ENCODE data around the gene HABP4. TPM values are rescaled to one million over a fixed set of nuclear protein-coding genes. Genes with fewer than 3 reads are reported as not detected.

The HABP4 gene
- total RNA-seq, 2 donors from 2014 or later = 3.0 to 11.5 TPM

DNA sequence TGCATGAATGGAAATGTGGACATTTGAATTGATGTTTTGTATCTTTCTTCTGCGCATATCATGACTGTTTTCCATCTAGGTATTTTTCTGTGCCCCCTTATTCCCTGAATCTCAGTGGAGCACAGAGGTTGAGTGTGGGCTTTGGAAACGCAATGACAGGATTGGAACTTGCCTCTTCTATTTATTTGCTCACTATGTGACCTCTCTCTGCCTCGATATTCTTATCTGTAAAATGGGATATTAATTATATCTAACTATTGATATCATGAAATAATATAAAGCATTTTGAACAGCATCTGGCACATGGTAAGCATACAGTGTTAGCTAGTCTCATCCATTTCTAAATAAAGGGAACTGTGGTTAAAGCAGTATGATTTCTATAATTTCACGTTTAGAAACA lies 26.0 kb downstream of the HABP4 start:
- H3K9me3 Mint-ChIP-seq = no peaks in the 10 kb centered on the region
- no peaks in the 10 kb centered on the region for H3K36me3 Mint-ChIP-seq
- DNase-seq (ENCODE audit: low spot score) (no peak), ATAC-seq (no peak)
- peaks cover 0 to 10% of the 10 kb centered on the region in 2 donors for H3K4me1 Mint-ChIP-seq (ENCODE audit: low read depth in 2 of 2)
- peak overlapping the region in 1 of 2 donors; percentile 98 for H3K27ac Mint-ChIP-seq
- peak overlapping the region; percentile 55 for H3K4me3 Mint-ChIP-seq
- H3K27me3 Mint-ChIP-seq = no peaks in the 10 kb centered on the region

DNA sequence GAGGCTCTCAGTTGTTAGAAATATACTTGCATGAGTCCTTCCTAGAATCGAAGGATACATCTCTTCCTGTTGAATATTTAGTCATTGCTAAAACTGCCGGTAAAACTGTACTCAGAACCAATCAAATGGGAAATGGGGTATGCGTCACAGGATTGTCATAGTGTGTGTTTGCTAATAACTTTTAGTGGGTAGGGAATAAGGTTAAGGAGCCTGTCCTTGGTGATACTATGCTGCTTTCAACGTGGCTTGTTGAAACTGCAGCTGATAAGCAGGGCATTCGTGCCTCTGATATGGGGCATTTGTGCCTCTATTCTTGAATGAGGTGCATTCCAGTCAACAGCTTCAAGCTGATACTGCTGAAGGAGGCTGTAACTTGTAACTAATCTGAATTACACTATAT lies 26.6 kb downstream of the HABP4 start:
- ATAC-seq (peak; percentile 56 to 84), DNase-seq (ENCODE audit: low spot score) (no peak)
- Mint-ChIP-seq H3K27ac (peak overlapping the region in 1 of 2 donors; percentile 98), H3K36me3 (no peaks in the 10 kb centered on the region), H3K9me3 (no peaks in the 10 kb centered on the region), H3K4me1 (ENCODE audit: low read depth in 2 of 2) (peaks cover 0 to 10% of the 10 kb centered on the region in 2 donors), H3K27me3 (no peaks in the 10 kb centered on the region), H3K4me3 (peak overlapping the region; percentile 55)

DNA sequence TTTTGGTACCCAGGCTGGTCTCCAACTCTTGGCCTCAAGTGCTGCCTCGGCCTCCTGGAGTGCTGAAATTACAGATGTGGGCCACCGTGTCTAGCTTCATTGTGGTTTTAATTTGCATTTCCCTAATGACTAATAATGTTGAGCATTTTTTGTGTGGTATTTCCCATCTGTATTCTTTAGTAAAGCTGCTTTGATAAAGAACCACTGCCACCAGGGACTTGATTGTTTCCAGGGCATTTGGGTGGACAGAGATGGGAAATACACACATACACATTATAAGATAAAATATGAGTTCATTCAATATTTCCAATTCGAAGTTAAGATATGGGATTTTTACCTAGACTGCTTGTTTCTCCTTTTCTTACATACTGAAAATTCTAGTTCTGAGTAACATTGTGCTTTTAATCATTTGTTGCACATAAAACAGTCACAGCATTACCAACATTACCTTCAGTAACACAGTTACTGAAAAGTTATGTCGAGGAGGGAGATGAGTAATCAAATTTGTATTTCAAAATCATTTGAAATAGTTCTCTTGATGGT lies 28.9 kb downstream of the HABP4 start:
- peak overlapping the region; percentile 41 to 98 for H3K27ac Mint-ChIP-seq
- DNase-seq (ENCODE audit: low spot score) (no peak), ATAC-seq (peak; percentile 67 to 77)
- H3K4me3 Mint-ChIP-seq = peak overlapping the region; percentile 86
- no peaks in the 10 kb centered on the region for H3K27me3 Mint-ChIP-seq
- peaks cover 2 to 10% of the 10 kb centered on the region in 2 donors for H3K4me1 Mint-ChIP-seq (ENCODE audit: low read depth in 2 of 2)
- H3K9me3 Mint-ChIP-seq = no peaks in the 10 kb centered on the region
- no peaks in the 10 kb centered on the region for H3K36me3 Mint-ChIP-seq

DNA sequence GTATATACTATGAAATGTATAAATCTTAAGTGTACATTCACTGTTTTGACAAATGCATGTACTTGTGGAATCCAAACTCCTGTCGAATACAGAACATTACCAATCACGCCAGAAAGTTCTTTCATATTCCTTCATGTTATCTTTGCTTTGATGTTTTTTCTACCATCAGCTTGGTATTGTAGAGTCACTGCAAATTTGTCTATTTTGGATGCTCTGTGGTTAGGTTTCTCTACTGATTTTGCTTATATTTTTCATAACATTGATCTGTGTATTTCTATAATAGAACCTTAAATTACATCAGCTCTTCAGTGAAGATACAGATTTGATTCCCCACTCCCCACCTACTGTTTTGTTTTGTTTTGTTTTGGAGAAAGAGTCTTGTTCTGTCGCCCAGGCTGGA lies 30.8 kb downstream of the HABP4 start:
- Mint-ChIP-seq H3K9me3 (no peaks in the 10 kb centered on the region), H3K27me3 (no peaks in the 10 kb centered on the region), H3K4me1 (ENCODE audit: low read depth in 2 of 2) (peaks cover 2 to 10% of the 10 kb centered on the region in 2 donors), H3K27ac (no peak overlapping the region), H3K36me3 (no peaks in the 10 kb centered on the region), H3K4me3 (no peak overlapping the region)
- ATAC-seq = no peak
- DNase-seq (ENCODE audit: low spot score) = no peak

DNA sequence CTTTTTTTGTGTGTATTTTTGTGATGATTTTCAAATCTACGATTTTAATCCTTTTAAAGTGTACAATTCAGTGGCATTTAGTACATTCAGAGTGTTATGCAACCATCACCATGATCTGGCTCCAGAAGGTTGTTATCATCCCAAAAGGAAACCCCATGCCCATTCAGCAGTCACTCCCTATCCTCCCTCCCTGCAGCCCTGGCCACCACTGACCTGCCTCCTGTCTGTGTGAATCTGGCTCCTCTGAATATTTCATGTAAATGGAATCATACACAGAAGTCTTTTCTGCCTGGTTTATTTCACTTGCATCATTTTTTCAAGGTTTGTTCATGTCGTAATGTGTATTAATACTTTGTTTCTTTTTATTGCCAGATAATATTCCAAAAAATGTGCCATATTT lies 32.5 kb downstream of the HABP4 start:
- Mint-ChIP-seq H3K4me1 (ENCODE audit: low read depth in 2 of 2) (peaks cover 2 to 10% of the 10 kb centered on the region in 2 donors), H3K9me3 (no peaks in the 10 kb centered on the region), H3K36me3 (no peaks in the 10 kb centered on the region), H3K27ac (no peak overlapping the region), H3K4me3 (no peak overlapping the region), H3K27me3 (no peaks in the 10 kb centered on the region)
- ATAC-seq = no peak
- no peak for DNase-seq (ENCODE audit: low spot score)

DNA sequence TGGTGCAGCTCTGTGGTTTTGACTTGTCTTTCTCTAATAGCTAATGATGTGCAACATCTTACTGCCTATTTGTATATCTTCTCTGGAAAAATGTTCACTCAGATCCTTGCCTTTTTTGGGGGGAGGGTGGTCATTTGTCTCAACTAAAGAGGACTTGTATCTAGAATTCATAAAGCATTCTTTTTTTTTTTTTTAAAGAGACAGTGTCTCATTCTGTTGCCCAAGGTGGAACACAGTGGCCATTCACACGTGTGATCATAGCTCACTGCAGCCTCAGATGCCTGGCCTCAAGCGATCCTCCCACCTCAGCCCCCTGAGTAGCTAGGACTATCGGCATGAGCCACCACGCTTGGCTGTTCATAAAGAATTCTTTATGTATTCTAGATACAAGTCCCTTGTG lies 33.2 kb downstream of the HABP4 start:
- Mint-ChIP-seq H3K36me3 (no peaks in the 10 kb centered on the region), H3K4me3 (no peak overlapping the region), H3K9me3 (no peaks in the 10 kb centered on the region), H3K4me1 (ENCODE audit: low read depth in 2 of 2) (peaks cover 2 to 9% of the 10 kb centered on the region in 2 donors), H3K27me3 (no peaks in the 10 kb centered on the region), H3K27ac (no peak overlapping the region)
- no peak for DNase-seq (ENCODE audit: low spot score)
- no peak for ATAC-seq

DNA sequence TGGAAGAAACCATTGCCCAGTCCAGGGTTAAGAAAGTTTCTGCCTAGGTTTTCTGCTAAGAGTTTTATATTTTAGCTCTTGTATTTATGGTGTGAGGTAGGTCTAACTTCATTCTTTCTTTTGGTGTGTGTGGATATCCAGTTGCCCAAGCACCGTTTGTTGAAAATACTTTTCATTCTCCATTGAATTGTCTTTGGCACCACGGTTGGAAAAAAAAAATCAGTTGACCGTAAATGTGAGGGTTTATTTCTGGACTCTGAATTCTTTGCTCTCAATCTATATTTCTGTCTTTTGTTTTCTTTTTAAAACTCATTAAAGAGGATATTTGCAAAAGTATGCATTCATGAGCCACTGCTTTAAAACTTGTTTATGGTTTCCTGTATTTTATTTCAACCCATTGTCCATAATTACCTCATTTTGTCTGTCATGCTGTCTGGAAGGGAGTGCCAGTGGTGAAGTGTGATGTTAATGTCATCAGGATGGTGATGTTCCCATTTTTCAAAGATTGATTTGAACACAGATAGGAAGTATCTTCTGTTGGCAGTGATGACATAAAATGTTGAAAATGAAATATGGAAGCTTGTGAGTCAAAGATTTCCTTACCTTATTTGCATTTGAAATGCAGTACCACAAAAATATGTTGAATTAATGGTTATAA lies 33.9 kb downstream of the HABP4 start:
- peaks cover 2 to 3% of the 10 kb centered on the region in 2 donors for H3K4me1 Mint-ChIP-seq (ENCODE audit: low read depth in 2 of 2)
- no peaks in the 10 kb centered on the region for H3K9me3 Mint-ChIP-seq
- H3K4me3 Mint-ChIP-seq = no peak overlapping the region
- H3K27me3 Mint-ChIP-seq = no peaks in the 10 kb centered on the region
- ATAC-seq = no peak
- H3K27ac Mint-ChIP-seq = no peak overlapping the region
- DNase-seq (ENCODE audit: low spot score) = no peak
- H3K36me3 Mint-ChIP-seq = no peaks in the 10 kb centered on the region

DNA sequence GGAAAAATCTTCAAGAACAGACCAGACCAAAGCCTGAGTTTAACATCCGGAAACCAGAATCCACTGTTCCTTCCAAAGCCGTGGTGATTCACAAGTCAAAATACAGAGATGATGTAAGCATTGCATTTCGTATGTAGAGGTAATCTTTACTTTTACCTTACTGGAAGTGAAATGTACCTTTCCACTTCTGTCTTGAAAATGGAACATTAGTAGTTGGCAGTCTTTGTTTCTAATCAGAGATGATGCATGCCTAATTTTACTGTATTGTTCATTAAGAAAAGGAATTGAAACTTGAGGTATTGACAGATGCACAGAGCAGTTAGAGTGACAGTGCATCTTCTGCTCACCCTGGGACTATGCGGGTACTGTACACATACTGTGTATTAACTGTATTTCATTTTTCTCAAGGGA lies 34.6 kb downstream of the HABP4 start:
- H3K27ac Mint-ChIP-seq = no peak overlapping the region

DNA sequence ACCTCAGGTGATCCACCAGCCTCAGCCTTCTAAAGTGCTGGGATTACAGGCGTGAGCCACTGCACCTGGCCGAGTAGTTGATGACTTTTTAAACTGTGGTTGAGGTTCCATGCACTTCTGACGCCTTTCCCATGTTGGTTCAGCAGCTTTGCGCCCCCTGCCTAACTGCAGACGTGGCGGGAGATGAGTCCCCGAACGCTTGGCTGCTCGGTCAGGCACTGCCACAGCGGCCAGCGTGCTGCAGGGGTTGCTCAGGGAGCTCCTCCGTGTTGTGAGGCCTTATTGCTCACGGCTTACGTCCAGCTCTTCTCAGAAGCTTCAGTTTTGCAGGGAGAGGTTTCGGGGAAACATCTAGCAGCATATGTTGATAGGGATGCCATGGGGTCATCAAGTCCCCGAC lies 35.3 kb downstream of the HABP4 start:
- no peak for ATAC-seq
- no peaks in the 10 kb centered on the region for H3K9me3 Mint-ChIP-seq

More for the DNA sequence above, 34.6 kb downstream of the HABP4 start:
- no peaks in the 10 kb centered on the region for H3K27me3 Mint-ChIP-seq
- H3K4me1 Mint-ChIP-seq (ENCODE audit: low read depth in 2 of 2) = peaks cover 0 to 2% of the 10 kb centered on the region in 2 donors
- H3K4me3 Mint-ChIP-seq = no peak overlapping the region
- ATAC-seq (no peak), DNase-seq (ENCODE audit: low spot score) (no peak)
- H3K9me3 Mint-ChIP-seq = no peaks in the 10 kb centered on the region
- no peaks in the 10 kb centered on the region for H3K36me3 Mint-ChIP-seq

DNA sequence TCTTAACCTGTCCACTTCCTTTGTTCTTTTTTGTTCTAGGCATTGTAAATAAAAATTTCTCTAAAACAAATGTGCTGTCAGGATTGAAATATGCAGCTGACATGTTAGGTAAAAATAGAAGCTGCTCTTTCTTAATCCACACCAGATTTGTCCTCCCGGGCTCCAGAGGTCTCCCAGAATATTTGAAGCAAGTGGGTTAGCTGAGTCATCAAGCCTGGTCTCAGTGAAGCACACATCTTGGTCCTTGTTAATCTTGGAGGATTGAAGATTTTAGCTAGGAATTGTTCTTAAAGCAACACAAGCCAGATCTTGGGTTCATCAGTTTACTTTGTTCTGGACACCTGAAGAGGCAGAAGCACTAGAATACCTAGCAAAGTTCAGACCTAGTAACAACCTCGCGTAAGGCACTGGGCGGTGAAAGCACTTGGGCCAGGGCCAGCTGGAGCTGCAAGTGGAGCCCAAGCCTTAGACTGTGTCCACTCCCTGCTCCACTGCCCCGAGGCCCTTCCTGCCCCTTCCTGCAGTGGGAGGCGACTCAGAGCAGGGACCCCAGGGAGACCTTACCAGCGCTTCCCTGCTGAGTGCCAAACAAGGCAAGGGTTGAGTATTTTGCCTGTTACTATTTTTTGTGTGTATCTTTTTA lies 36.5 kb downstream of the HABP4 start:
- Mint-ChIP-seq H3K36me3 (no peaks in the 10 kb centered on the region), H3K9me3 (no peaks in the 10 kb centered on the region), H3K4me3 (no peak overlapping the region), H3K27ac (no peak overlapping the region), H3K4me1 (ENCODE audit: low read depth in 2 of 2) (peaks cover 2 to 4% of the 10 kb centered on the region in 2 donors), H3K27me3 (no peaks in the 10 kb centered on the region)
- DNase-seq (ENCODE audit: low spot score) (no peak), ATAC-seq (no peak)

More for the DNA sequence above, 35.3 kb downstream of the HABP4 start:
- Mint-ChIP-seq H3K4me3 (no peak overlapping the region), H3K4me1 (ENCODE audit: low read depth in 2 of 2) (peaks cover 0 to 2% of the 10 kb centered on the region in 2 donors), H3K36me3 (no peaks in the 10 kb centered on the region), H3K27me3 (no peaks in the 10 kb centered on the region), H3K27ac (no peak overlapping the region)
- no peak for DNase-seq (ENCODE audit: low spot score)

DNA sequence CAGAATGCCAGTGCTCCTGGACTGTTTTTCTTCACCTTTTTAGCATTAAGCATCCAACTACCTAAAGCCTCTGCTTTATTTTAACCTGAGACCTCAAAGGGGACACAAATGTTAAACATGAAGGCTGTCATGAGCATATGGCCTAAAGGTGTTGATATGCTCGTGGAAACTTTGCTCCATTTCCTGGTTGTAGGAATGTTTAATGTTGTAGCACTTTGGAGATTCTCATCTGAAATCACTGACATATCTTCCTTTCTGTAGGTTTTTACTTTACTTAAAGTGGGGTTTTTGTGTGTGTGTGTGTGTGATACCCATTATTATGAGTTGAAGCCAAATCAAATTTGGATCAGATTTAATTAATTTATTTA lies 37.0 kb downstream of the HABP4 start:
- no peak overlapping the region for H3K27ac Mint-ChIP-seq
- no peak for ATAC-seq

DNA sequence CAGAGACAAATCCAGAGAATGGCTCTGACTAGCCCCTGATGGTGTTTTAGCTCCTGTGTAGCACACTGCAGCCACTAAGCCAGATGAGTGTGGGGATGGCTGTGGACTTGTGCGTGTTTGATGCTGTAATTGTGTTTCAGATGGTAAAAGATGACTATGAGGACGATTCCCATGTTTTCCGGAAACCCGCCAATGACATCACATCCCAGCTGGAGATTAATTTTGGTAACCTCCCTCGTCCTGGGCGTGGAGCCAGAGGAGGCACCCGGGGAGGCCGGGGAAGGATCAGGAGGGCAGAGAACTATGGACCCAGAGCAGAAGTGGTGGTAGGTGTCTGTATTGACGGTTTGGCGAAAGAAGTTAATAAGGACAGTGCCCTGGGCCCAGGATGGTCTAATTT lies 38.0 kb downstream of the HABP4 start:
- Mint-ChIP-seq H3K9me3 (no peaks in the 10 kb centered on the region), H3K4me1 (ENCODE audit: low read depth in 2 of 2) (peaks cover 2 to 9% of the 10 kb centered on the region in 2 donors), H3K4me3 (no peak overlapping the region), H3K27me3 (no peaks in the 10 kb centered on the region), H3K27ac (no peak overlapping the region), H3K36me3 (no peaks in the 10 kb centered on the region)
- DNase-seq (ENCODE audit: low spot score) = no peak
- ATAC-seq = no peak

More for the DNA sequence above, 37.0 kb downstream of the HABP4 start:
- Mint-ChIP-seq H3K36me3 (no peaks in the 10 kb centered on the region), H3K4me1 (ENCODE audit: low read depth in 2 of 2) (peaks cover 4 to 9% of the 10 kb centered on the region in 2 donors), H3K9me3 (no peaks in the 10 kb centered on the region), H3K27me3 (no peaks in the 10 kb centered on the region), H3K4me3 (no peak overlapping the region)
- no peak for DNase-seq (ENCODE audit: low spot score)

DNA sequence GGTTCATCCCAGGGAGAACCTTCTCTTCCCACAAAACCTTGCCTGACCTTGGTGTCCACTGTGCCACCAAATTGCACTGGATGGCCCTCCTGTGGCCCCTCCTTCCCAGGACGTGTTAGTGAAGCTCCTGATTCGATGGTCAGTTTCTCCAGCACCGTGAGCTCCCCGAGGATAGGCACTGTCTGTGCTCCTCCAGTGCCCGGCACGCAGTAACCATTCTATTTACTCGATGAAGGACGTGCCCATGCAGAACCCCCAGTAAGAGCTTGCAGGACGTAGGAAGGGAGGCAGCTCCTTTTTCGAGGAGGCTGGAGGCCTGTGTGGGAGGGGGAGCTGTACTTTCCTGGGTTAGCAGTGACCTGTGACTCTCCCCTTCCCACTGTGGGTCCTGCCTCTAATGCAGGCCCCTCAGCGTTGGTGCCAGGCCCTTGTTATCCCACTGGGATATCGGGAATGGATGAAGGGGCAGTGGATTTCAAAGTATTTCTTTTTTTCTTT lies 39.6 kb downstream of the HABP4 start:
- Mint-ChIP-seq H3K27me3 (no peaks in the 10 kb centered on the region), H3K4me3 (no peak overlapping the region), H3K4me1 (ENCODE audit: low read depth in 2 of 2) (peaks cover 2 to 9% of the 10 kb centered on the region in 2 donors), H3K9me3 (no peaks in the 10 kb centered on the region), H3K36me3 (no peaks in the 10 kb centered on the region), H3K27ac (no peak overlapping the region)
- ATAC-seq = no peak
- DNase-seq (ENCODE audit: low spot score) = no peak

DNA sequence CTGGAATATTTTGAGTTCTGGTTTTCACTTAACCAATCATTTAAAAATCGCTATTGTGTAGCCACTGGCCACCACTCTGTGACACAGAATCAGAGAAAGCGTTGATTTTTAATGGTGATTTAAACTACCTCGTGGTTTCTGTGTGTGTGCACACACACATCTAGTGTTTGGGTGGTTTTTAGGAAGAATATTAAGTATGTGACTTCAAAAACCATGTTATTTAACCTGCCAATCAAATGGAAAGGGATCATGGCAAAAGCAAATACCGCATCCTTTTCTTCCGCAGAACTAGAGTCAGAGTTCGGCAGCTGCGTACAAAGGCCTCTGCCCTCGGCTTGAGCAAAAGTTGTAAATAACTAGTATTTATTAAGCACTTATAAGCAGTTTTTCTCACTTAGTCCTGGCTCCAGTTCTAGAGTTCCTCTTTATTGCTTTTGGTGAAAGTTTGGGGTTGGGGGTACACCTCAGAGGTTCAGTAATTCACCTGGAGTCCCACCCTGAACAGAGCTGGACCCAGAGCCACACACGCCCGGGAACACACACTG lies 40.6 kb downstream of the HABP4 start:
- Mint-ChIP-seq H3K9me3 (no peaks in the 10 kb centered on the region), H3K36me3 (no peaks in the 10 kb centered on the region)
- ATAC-seq = no peak

More for the DNA sequence above, 40.6 kb downstream of the HABP4 start:
- H3K4me1 Mint-ChIP-seq (ENCODE audit: low read depth in 2 of 2) = peaks cover 2 to 9% of the 10 kb centered on the region in 2 donors
- no peak for DNase-seq (ENCODE audit: low spot score)
- no peak overlapping the region for H3K4me3 Mint-ChIP-seq
- no peak overlapping the region for H3K27ac Mint-ChIP-seq
- H3K27me3 Mint-ChIP-seq = no peaks in the 10 kb centered on the region
